ENCODE data around the gene CAPN9.
A peak's percentile ranks its signal among the peaks of the same experiment; 100 is the strongest.

CAPN9 gene

DNA sequence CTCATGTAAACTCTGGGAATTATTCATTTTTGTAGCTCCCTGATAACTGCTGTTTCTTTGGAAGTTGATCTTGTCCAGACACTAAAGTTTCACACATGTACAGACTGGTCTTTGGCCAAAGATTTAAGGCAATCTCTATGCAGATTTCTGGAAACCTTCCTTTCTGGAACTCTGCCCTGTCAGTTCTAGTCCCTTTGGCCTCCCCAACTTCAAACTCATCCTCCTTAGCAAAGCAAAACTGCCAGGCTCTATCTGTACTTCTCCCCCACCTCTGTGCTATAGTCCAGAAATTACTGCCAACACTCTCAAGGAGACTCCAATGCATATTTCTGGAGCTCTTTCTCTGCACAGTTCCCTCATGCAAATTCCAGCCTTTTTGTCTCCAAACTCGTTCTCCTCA, 84.6 kb downstream of the CAPN9 start:
- H3K4me3 ChIP-seq (ENCODE audit: control insufficient read depth, low read depth, low read length) = no peak overlapping the region
- peak; percentile 49 for DNase-seq (ENCODE audit: low read depth)
- TF ChIP-seq, protein P1, sequence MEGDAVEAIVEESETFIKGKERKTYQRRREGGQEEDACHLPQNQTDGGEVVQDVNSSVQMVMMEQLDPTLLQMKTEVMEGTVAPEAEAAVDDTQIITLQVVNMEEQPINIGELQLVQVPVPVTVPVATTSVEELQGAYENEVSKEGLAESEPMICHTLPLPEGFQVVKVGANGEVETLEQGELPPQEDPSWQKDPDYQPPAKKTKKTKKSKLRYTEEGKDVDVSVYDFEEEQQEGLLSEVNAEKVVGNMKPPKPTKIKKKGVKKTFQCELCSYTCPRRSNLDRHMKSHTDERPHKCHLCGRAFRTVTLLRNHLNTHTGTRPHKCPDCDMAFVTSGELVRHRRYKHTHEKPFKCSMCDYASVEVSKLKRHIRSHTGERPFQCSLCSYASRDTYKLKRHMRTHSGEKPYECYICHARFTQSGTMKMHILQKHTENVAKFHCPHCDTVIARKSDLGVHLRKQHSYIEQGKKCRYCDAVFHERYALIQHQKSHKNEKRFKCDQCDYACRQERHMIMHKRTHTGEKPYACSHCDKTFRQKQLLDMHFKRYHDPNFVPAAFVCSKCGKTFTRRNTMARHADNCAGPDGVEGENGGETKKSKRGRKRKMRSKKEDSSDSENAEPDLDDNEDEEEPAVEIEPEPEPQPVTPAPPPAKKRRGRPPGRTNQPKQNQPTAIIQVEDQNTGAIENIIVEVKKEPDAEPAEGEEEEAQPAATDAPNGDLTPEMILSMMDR (conservative IDR thresholded peaks at IDR 0.05; ENCODE audit: control insufficient read depth, insufficient read depth, low read depth, low read length) = no peak

DNA sequence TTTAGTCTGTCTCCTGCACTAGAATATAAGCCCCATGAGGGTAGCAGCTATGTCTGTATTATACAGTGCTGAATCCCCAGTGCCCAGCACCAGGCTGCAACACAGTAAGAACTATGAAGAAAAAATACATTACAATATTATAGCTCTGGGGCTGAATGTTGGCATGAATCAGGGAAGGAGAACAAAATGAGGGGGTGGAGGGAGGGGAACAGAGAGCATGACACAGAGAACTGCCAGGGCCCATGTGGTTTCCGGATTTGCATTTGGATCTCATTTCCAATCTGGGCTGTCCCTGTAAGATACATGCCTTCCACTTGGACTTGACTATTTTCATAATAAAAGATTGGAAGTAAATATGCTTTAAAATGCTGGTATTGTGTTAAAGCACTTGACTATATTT, 85.3 kb downstream of the CAPN9 start:
- H3K4me3 ChIP-seq (ENCODE audit: control insufficient read depth, low read depth, low read length) = no peak overlapping the region
- DNase-seq (ENCODE audit: low read depth) = peak; percentile 73
- TF ChIP-seq, protein P1 (conservative IDR thresholded peaks at IDR 0.05; ENCODE audit: control insufficient read depth, insufficient read depth, low read depth, low read length) = no peak

DNA sequence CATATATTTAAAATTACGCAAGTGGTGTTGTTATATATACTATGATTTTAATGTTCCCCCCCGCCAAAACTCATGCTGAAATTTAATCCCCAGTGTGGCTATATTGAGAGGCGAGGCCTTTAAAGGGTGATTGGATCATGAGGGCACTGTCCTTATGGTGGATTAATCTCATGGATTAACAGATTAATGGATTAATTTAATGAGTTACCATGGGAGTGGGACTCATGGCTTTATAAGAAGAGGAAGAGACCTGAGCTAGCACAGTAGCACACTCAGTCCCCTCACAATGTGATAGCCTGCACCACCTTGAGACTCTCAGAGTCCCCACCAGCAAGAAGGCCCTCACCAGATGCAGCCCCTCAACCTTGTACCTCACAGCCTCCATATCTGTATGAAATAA, 86.3 kb downstream of the CAPN9 start:
- TF ChIP-seq, protein P1 (conservative IDR thresholded peaks at IDR 0.05; ENCODE audit: control insufficient read depth, insufficient read depth, low read depth, low read length) = no peak
- H3K4me3 ChIP-seq (ENCODE audit: control insufficient read depth, low read depth, low read length) = no peak overlapping the region
- no peak for DNase-seq (ENCODE audit: low read depth)

DNA sequence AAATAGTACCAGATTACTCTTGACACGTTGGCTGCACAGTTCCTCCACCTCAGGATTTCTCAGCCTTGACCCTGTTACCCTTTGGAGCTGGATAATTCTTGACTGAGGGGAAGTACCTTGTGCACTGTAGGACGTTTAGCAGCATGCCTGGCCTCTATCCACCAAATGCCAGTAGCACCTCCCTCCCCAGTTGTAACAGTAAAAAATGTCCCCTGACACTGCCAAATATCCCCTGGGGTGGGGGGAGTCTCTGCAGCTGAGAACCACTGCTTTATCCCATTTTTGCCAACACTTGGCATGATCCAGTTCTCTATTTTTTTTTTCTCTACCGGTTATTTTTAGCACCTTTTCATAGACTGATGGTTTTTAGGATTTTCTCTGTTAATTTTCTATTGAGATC, 87.1 kb downstream of the CAPN9 start:
- H3K4me3 ChIP-seq (ENCODE audit: control insufficient read depth, low read depth, low read length) = no peak overlapping the region
- no peak for DNase-seq (ENCODE audit: low read depth)
- TF ChIP-seq, protein P1 (conservative IDR thresholded peaks at IDR 0.05; ENCODE audit: control insufficient read depth, insufficient read depth, low read depth, low read length) = no peak

DNA sequence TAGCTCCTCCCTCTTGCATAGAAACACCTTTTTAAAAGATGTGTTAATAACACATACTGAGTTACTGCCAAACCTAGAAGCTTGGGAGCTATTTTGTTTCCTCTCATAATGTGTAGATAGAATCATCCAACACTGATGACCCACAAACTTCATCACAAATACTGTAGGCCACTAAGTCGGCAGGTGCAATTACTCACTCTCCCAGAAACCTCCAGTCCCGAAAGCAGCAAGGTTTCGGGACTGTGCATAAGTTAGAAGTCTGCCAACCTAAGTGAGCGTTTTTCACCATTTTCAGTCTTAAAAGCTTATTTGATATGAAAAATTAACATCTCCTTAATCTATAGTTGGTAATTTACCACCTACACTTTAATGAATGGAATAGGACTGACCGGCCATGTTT, 89.2 kb downstream of the CAPN9 start:
- DNase-seq (ENCODE audit: low read depth) = no peak
- TF ChIP-seq, protein P1 (conservative IDR thresholded peaks at IDR 0.05; ENCODE audit: control insufficient read depth, insufficient read depth, low read depth, low read length) = no peak
- no peak overlapping the region for H3K4me3 ChIP-seq (ENCODE audit: control insufficient read depth, low read depth, low read length)

DNA sequence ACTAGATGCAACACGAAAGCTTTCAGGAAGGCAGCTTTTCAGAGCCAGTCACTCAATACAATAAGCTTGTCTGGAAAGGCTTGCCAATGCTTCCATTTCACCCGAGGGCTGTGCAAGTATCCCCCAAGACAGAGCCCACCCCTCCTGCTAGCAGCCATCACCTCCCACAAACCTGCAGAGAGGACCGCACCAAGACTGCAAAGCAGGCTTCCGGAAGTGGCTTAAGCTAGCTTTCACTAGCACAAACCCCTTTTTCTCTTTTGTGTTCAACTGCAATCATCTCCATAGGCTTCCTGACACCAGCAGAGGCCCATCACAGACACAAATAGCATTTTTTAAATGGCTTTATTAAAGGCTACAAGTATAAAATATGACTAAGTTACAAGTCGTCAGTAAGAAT, 89.6 kb downstream of the CAPN9 start:
- TF ChIP-seq, protein P1 (conservative IDR thresholded peaks at IDR 0.05; ENCODE audit: control insufficient read depth, insufficient read depth, low read depth, low read length) = no peak
- no peak overlapping the region for H3K4me3 ChIP-seq (ENCODE audit: control insufficient read depth, low read depth, low read length)
- DNase-seq (ENCODE audit: low read depth) = no peak

DNA sequence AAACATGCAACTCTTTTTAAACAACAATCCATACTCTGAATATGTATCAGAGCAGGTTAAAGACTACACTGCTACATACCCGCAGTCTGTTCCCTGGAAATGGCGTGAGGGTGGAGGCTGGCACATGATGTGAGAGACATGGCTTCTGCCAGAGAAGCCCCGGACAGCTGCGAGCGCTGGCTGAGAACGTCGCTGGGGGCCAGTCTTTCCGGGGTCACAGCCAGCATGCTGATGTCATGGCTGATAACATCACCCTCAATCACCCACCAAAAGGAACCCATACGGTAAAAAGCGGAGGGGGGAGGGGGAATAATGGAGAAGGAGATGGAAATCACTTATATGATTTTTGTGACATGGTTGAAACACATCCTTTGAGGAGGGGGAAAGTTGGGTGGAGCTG, 92.0 kb downstream of the CAPN9 start:
- no peak for DNase-seq (ENCODE audit: low read depth)
- TF ChIP-seq, protein P1 (conservative IDR thresholded peaks at IDR 0.05; ENCODE audit: control insufficient read depth, insufficient read depth, low read depth, low read length) = no peak
- no peak overlapping the region for H3K4me3 ChIP-seq (ENCODE audit: control insufficient read depth, low read depth, low read length)
